ENCODE measurements around the gene ZFAND3.

GRCh38 chr6:38027685-38028373, 208.3 kb downstream of the ZFAND3 start:
- TF ChIP-seq CTCF (conservative IDR thresholded peaks at IDR 0.05; ENCODE audit: low read depth, low read length), result no peak
- no peak for TF ChIP-seq EZH2 (IDR thresholded peaks at IDR 0.05; ENCODE audit: borderline replicate concordance, low read depth, low read length, poor library complexity, severe bottlenecking)
